Adipose tissue (tissue), 3 donors: Measurements from ENCODE around the gene ATXN2. TPM values are rescaled to one million over a fixed set of nuclear protein-coding genes. Genes with fewer than 3 reads are reported as not detected.
"Not testable (repeated sequence)": the region's sequence is repeated elsewhere in the genome, so short reads cannot be mapped to it uniquely, and the experiment has no call there.

Experiments used
- H3K27ac ChIP-seq: one replicate; pipeline ENCODE4 v1.5.1; 2013; ENCODE audit warnings: low read depth, low read length
- WGBS, 3 donors: extraction: QIAGEN DNeasy Blood & Tissue Kit; methylation state at CpG; one replicate each; pipeline ENCODE4 v1.1.7; 2013; 5-methylcytosine and 5-hydroxymethylcytosine counted together
- polyA plus RNA-seq, 3 donors: library from polyadenylated mRNA; stranded (reverse); fragments of 200-250 nt; gene quantifications; one replicate each; pipeline ENCODE4 v1.2.3, GENCODE V29; 2013
- donor health status: healthy with polysubstance abuse.
- donor health status: Bipolar disorder and iron deficiency.
- donor health status: healthy.

Gene ATXN2
- polyA plus RNA-seq, 3 donors = 10.6 to 24.7 (median 19.9) TPM

DNA sequence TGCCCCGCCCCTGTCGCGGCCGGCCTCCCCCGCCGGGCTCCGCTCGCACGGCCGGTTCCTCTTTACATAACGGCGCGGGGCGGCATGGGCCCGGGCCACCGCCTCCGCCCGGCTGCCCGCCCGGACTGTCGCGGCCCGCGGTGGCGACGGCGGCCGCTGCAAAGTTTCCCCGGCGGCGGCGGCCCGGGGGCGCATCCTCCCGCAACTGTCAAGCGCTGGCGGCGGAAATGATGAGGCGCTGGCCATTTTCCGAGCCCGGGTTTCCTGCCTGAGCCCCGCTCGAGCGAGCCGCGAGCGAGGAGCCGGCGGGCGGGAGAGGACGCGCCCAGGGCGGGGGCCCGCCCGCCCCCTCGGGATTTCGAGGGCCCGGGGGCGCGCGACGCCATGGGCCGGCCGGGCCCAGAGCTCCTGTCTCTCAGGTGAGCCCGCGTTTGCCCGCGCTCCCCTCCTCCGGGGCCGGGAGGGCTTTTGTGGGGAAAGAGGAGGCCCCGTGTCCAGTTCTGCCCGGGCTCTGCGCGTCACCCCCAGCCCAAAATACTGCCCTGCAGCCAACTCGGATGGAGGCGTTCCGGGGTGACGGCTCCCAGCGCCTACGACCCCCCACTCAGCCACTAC lies 193.1 kb downstream of the ATXN2 start, which contains the start of gene SH2B3:
TSS of gene SH2B3 (plus strand) at position 65 of the 615 bp plus-strand sequence. CDS start 12,223 bp downstream, outside the sequence.
- 0 to 1% (median 1%) methylated on average over 57 to 80 of the region's 80 CpGs for whole genome bisulfite sequencing, 3 donors
- H3K27ac ChIP-seq = peak within 1 kb of the TSS; percentile 55

DNA sequence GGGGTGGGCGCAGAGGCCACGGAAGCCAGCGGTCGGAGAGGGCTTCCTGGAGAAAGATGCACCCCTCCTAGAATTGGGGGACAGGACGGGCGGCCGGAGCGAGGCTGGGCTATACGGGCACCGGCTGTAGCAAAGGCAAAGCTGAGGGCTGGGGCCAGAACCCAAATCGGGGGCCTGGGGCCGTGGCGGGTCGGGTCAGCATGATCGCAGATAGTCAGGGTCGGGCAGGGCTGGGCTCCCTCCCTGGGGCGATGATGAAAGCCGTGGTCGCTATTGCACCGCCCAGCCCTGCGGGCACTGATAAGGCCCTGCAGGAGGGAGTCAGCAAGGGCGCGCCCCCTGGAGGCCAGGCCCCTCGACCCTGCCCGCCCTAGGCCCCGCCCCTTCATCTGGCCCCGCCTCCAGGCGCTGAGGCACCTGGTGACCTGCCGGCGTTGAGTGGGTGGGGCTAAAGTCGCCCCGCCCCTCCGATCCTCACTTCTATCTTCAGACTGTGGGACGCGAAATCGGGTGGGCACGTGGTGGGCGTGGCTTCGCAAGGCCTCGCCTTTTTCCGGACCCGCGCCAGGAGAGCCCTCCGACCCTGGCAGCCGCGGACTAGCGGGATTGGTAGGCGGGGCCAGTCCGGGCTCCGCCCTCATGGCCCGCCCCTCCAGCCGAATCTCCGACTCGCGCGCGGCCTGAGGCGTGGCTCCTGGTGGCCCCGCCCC lies 193.8 kb downstream of the ATXN2 start:
- WGBS, 3 donors = 0 to 1% (median 1%) methylated on average over 55 to 59 of the region's 59 CpGs
- peak overlapping the region; percentile 55 for H3K27ac ChIP-seq

DNA sequence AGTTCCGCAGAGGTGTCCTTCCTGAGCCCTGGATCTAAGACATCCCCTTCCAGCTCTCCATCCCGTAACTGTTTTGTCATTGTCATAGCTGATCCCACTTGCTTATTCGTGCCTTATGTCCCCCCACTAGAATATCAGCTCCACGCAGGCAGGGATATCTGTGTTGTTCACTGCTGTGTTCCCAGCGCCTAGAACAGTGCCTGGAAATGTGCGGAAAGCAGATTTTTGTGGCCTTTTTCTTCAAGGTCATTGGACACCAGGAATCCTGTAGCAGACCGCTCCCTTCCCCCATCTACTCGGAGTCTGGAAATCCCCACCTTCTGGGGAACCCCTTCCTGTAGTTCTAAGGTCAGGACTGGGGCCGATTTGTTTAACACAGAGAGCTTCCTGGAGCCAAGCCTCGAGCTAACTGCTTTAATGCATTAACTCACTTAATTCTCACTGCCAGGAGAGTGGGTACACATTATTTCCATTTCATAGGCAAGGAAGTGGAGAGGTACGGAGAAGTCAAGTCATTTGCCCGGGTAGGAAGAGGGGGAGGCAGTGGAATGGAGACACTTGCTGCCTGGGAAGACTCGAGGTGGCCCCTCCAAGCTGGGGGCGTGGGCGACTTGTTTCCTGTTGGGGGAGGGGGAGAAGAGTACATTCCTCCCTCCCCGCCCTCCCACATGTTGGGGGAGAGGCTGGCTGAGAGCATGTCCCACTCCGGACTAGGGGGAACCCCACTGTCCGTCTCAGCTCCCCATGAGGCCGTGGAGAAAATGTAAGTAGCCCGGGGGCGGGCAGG lies 194.6 kb downstream of the ATXN2 start:
- WGBS, 3 donors = 28 to 30% (median 29%) methylated on average over 20 to 21 of the region's 21 CpGs
- H3K27ac ChIP-seq = no peak overlapping the region

DNA sequence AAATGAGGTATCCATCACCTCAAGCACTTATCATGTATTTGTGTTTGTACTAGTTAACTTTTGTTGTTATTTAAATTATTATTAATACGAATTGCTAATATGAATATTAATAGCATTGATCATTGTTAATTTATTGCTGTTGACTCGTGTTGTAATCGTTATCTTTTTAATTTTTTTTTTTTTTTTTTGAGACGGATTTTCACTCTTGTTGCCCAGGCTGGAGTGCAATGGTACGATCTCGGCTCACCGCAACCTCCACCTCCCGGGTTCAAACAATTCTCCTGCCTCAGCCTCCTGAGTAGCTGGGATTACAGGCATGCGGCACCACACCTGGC lies 196.7 kb downstream of the ATXN2 start:
- 69 to 75% (median 70%) methylated on average over 9 of the region's 9 CpGs for WGBS, 3 donors
- not testable (repeated sequence) for H3K27ac ChIP-seq

Other genes starting within 250 kb of the ATXN2 start
- 10 to 100 TPM in 1 of 3 donors, 1 to 10 TPM in 2; 7.5 to 14.6 (median 7.5) TPM for gene PHETA1, start 230.2 kb downstream of the ATXN2 start, polyA plus RNA-seq
- gene SH2B3, start 193.4 kb downstream of the ATXN2 start, polyA plus RNA-seq = 10 to 100 TPM in 2 of 3 donors, 1 to 10 TPM in 1; 3.6 to 15.9 (median 14.7) TPM
- gene BRAP, start 86.6 kb upstream of the ATXN2 start, polyA plus RNA-seq = 1 to 10 TPM; 4.5 to 7.9 (median 7.4) TPM
- gene ACAD10, start 86.7 kb upstream of the ATXN2 start, polyA plus RNA-seq = 10 to 100 TPM; 10.6 to 15.1 (median 10.6) TPM
- 100 to 1,000 TPM in 2 of 3 donors, 10 to 100 TPM in 1; 69.4 to 600 (median 203) TPM for gene ALDH2, start 167.6 kb upstream of the ATXN2 start, polyA plus RNA-seq
- gene MAPKAPK5, start 242.9 kb upstream of the ATXN2 start, polyA plus RNA-seq = 10 to 100 TPM; 10.9 to 23.9 (median 15.5) TPM